Peyer's patch (tissue), 4 donors: Measurements from ENCODE around the gene DSG3. TPM values are rescaled to one million over a fixed set of nuclear protein-coding genes. Genes with fewer than 3 reads are reported as not detected.
A peak's percentile ranks its signal among the peaks of the same experiment; 100 is the strongest.

Experiments
- DNase-seq, 3 donors: peaks; one replicate each; pipeline ENCODE4 v3.0.0-alpha.2; 2017 to 2019
- H3K27ac ChIP-seq, 4 donors: fragments of 200-600 bp; sonication (generic); one replicate each; pipeline ENCODE4 v1.5.1; 2016 to 2019
- H3K27me3 ChIP-seq, 2 donors: fragments of 200-600 bp; sonication (generic); one replicate each; pipeline ENCODE4 v1.5.1; 2019
- H3K36me3 ChIP-seq, 3 donors: fragments of 200-600 bp; sonication (generic); one replicate each; pipeline ENCODE4 v1.5.1; 2016 to 2019
- H3K4me1 ChIP-seq, 4 donors: fragments of 200-600 bp; sonication (generic); one replicate each; pipeline ENCODE4 v1.5.1; 2016 to 2019
- H3K4me3 ChIP-seq, 4 donors: fragments of 200-600 bp; sonication (generic); 1 replicate in 3 of 4; 2 replicates in 1 of 4; pipeline ENCODE4 v1.5.1; 2016 to 2019; ENCODE audit warnings: mild to moderate bottlenecking in 1 of 4
- H3K9me3 ChIP-seq, 4 donors: fragments of 200-600 bp; sonication (generic); one replicate each; pipeline ENCODE4 v1.5.1; 2016 to 2019; ENCODE audit warnings: mild to moderate bottlenecking in 1 of 4
- CTCF ChIP-seq, 6 experiments: fragments of 450-650 bp in 4 of 6; fragments of 200-600 bp in 2 of 6; sonication (generic) in 1 of 6; IDR thresholded peaks; one replicate each; pipeline ENCODE4 v1.5.1; 2017 to 2019; ENCODE audit warnings: antibody characterized with exemption in 6 of 6, mild to moderate bottlenecking in 3 of 6, moderate library complexity in 1 of 6
- POLR2A ChIP-seq, 2 donors: fragments of 450-650 bp; IDR thresholded peaks; one replicate each; pipeline ENCODE4 v1.5.1; 2017; ENCODE audit warnings: antibody characterized with exemption in 2 of 2, mild to moderate bottlenecking in 2 of 2, moderate library complexity in 2 of 2
- total RNA-seq, 4 donors: library from RNA; depleted of rRNA; stranded (reverse); fragments of >200 nt; gene quantifications; one replicate each; pipeline ENCODE4 v1.1.0, GENCODE V29; 2016

The DSG3 gene
- total RNA-seq = 10 to 100 TPM in 2 of 4 donors, 1 to 10 TPM in 1, not detected in 1; 3.7 to 11.4 (median 11.0) TPM

- TF ChIP-seq CTCF (IDR thresholded peaks at IDR 0.05) = no peak
- TF ChIP-seq POLR2A (IDR thresholded peaks at IDR 0.05) = peak in 1 of 2 donors; percentile 54
- no peaks in the 10 kb centered on the region for H3K36me3 ChIP-seq
- H3K27ac ChIP-seq = peak within 1 kb of the TSS in 1 of 4 donors; percentile 53
- H3K27me3 ChIP-seq = no peaks in the 10 kb centered on the region
- no peaks in the 10 kb centered on the region for H3K9me3 ChIP-seq
- DNase-seq = peak in 2 of 3 donors; percentile 49 to 62
- peak within 1 kb of the TSS in 2 of 4 donors; percentile 39 to 41 for H3K4me3 ChIP-seq
- no peaks in the 10 kb centered on the region for H3K4me1 ChIP-seq
Measured at GRCh38 chr18:31447530-31448191, at the start of gene DSG3. DSG3 (plus strand) TSS chr18:31447741; CDS start chr18:31447878, 137 bp downstream.

GRCh38 chr18:31398191-31398590 lies 49.4 kb upstream of the DSG3 start:
- Histone ChIP-seq H3K36me3 (no peaks in the 10 kb centered on the region), H3K9me3 (no peaks in the 10 kb centered on the region), H3K27ac (no peak overlapping the region), H3K27me3 (no peaks in the 10 kb centered on the region), H3K4me1 (peaks cover 0 to 47% (median 2%) of the 10 kb centered on the region in 4 donors), H3K4me3 (no peak overlapping the region)
- TF ChIP-seq POLR2A (IDR thresholded peaks at IDR 0.05) (no peak), CTCF (IDR thresholded peaks at IDR 0.05) (no peak)
- DNase-seq = no peak

- H3K36me3 ChIP-seq = no peaks in the 10 kb centered on the region
- TF ChIP-seq CTCF (IDR thresholded peaks at IDR 0.05) (peak in 1 of 6 experiments; percentile 4), POLR2A (IDR thresholded peaks at IDR 0.05) (no peak)
- no peaks in the 10 kb centered on the region for H3K9me3 ChIP-seq
- H3K27me3 ChIP-seq = no peaks in the 10 kb centered on the region
- peak in 1 of 3 donors; percentile 51 for DNase-seq
- H3K4me1 ChIP-seq = peaks cover 0 to 47% (median 2%) of the 10 kb centered on the region in 4 donors
- no peak overlapping the region for H3K4me3 ChIP-seq
- peak overlapping the region in 2 of 4 donors; percentile 51 to 71 for H3K27ac ChIP-seq
Measured at GRCh38 chr18:31399306-31400032, 48.1 kb upstream of the DSG3 start.

GRCh38 chr18:31401156-31402025 lies 46.1 kb upstream of the DSG3 start:
- H3K36me3 ChIP-seq = no peaks in the 10 kb centered on the region
- no peak overlapping the region for H3K4me3 ChIP-seq
- H3K27me3 ChIP-seq = no peaks in the 10 kb centered on the region
- TF ChIP-seq POLR2A (IDR thresholded peaks at IDR 0.05) (no peak), CTCF (IDR thresholded peaks at IDR 0.05) (no peak)
- no peaks in the 10 kb centered on the region for H3K9me3 ChIP-seq
- DNase-seq = peak in 1 of 3 donors; percentile 58
- peaks cover 0 to 47% (median 2%) of the 10 kb centered on the region in 4 donors for H3K4me1 ChIP-seq
- H3K27ac ChIP-seq = peak overlapping the region in 2 of 4 donors; percentile 8 to 37

GRCh38 chr18:31402026-31402373 lies 45.5 kb upstream of the DSG3 start:
- TF ChIP-seq CTCF (IDR thresholded peaks at IDR 0.05) = no peak
- TF ChIP-seq POLR2A (IDR thresholded peaks at IDR 0.05) = no peak
- Histone ChIP-seq H3K27me3 (no peaks in the 10 kb centered on the region), H3K4me3 (no peak overlapping the region), H3K4me1 (peaks cover 0 to 41% (median 2%) of the 10 kb centered on the region in 4 donors), H3K36me3 (no peaks in the 10 kb centered on the region), H3K9me3 (no peaks in the 10 kb centered on the region), H3K27ac (peak overlapping the region in 2 of 4 donors; percentile 8 to 29)
- DNase-seq = no peak
